Ishikawa (cell line): ENCODE measurements around the gene EMILIN3.

Experiments used
- CEBPB ChIP-seq: IDR thresholded peaks from 2 replicates; pipeline ENCODE4 v1.6.1; 2012
- CREB1 ChIP-seq: IDR thresholded peaks from 2 replicates; pipeline ENCODE4 v1.6.1; 2012; ENCODE audit warnings: low read depth
- EP300 ChIP-seq: IDR thresholded peaks from 2 replicates; pipeline ENCODE4 v1.6.1; 2012; ENCODE audit warnings: borderline replicate concordance
- FOXM1 ChIP-seq: IDR thresholded peaks from 2 replicates; pipeline ENCODE4 v1.6.1; 2012; ENCODE audit warnings: low read depth, borderline replicate concordance
- NFIC ChIP-seq: IDR thresholded peaks from 2 replicates; pipeline ENCODE4 v1.6.1; 2012
- RAD21 ChIP-seq: IDR thresholded peaks from 2 replicates; pipeline ENCODE4 v1.6.1; 2012; ENCODE audit warnings: low read depth
- TAF1 ChIP-seq: IDR thresholded peaks from 2 replicates; pipeline ENCODE4 v1.6.1; 2012; ENCODE audit warnings: low read depth, mild to moderate bottlenecking
- TCF12 ChIP-seq: IDR thresholded peaks from 2 replicates; pipeline ENCODE4 v1.6.1; 2012; ENCODE audit warnings: low read depth
- TEAD4 ChIP-seq: IDR thresholded peaks from 2 replicates; pipeline ENCODE4 v1.6.1; 2012
- USF1 ChIP-seq: IDR thresholded peaks from 2 replicates; pipeline ENCODE4 v1.6.1; 2012
- YY1 ChIP-seq: IDR thresholded peaks from 2 replicates; pipeline ENCODE4 v1.6.1; 2012; ENCODE audit warnings: low read depth
- ZBTB7A ChIP-seq: IDR thresholded peaks from 2 replicates; pipeline ENCODE4 v1.6.1; 2012; ENCODE audit warnings: low read depth
- TF ChIP-seq, protein P1 (sequence below): IDR thresholded peaks from 2 replicates; pipeline ENCODE4 v1.6.1; 2012; ENCODE audit warnings: low read depth, mild to moderate bottlenecking
- TF ChIP-seq, protein P2 (sequence below): IDR thresholded peaks from 2 replicates; pipeline ENCODE4 v1.6.1; 2012

The EMILIN3 gene

GRCh38 chr20:41334036-41334435, 32.6 kb downstream of the EMILIN3 start:
- TF ChIP-seq FOXM1 = no peak
- TF ChIP-seq TCF12 = no peak
- no peak for TF ChIP-seq CREB1
- TF ChIP-seq, protein P1, sequence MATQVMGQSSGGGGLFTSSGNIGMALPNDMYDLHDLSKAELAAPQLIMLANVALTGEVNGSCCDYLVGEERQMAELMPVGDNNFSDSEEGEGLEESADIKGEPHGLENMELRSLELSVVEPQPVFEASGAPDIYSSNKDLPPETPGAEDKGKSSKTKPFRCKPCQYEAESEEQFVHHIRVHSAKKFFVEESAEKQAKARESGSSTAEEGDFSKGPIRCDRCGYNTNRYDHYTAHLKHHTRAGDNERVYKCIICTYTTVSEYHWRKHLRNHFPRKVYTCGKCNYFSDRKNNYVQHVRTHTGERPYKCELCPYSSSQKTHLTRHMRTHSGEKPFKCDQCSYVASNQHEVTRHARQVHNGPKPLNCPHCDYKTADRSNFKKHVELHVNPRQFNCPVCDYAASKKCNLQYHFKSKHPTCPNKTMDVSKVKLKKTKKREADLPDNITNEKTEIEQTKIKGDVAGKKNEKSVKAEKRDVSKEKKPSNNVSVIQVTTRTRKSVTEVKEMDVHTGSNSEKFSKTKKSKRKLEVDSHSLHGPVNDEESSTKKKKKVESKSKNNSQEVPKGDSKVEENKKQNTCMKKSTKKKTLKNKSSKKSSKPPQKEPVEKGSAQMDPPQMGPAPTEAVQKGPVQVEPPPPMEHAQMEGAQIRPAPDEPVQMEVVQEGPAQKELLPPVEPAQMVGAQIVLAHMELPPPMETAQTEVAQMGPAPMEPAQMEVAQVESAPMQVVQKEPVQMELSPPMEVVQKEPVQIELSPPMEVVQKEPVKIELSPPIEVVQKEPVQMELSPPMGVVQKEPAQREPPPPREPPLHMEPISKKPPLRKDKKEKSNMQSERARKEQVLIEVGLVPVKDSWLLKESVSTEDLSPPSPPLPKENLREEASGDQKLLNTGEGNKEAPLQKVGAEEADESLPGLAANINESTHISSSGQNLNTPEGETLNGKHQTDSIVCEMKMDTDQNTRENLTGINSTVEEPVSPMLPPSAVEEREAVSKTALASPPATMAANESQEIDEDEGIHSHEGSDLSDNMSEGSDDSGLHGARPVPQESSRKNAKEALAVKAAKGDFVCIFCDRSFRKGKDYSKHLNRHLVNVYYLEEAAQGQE = no peak
- no peak for TF ChIP-seq CEBPB
- no peak for TF ChIP-seq ZBTB7A
- TF ChIP-seq, protein P2, sequence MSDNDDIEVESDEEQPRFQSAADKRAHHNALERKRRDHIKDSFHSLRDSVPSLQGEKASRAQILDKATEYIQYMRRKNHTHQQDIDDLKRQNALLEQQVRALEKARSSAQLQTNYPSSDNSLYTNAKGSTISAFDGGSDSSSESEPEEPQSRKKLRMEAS = no peak
- no peak for TF ChIP-seq TEAD4
- no peak for TF ChIP-seq NFIC

- TF ChIP-seq TCF12 (no peak), CEBPB (no peak), EP300 (no peak), CREB1 (no peak), USF1 (no peak), YY1 (no peak), ZBTB7A (no peak)
- TF ChIP-seq, protein P1 = no peak
- TF ChIP-seq, protein P2 = no peak
Measured at GRCh38 chr20:41331731-41332130, 34.9 kb downstream of the EMILIN3 start.

DNA sequence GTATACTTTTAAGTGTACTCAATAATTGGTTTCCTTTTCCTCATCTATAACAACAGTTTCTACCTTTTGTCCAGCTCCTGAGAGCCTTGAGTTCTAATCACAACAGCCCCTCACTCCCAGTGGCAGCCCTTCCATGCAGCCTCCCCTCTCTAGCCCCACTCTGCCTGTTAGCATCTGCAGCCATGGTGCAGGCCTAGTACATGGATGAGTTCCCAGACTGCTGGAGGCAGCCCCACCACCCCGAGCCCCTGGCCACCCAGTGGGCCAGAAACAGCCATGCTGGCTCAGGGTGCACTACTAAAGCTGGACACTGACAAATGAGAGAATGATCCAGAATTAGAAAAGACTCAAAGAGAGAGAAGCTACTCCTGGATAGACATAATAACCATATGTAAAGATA, 35.7 kb downstream of the EMILIN3 start:
- TF ChIP-seq RAD21 (no peak), NFIC (no peak), TAF1 (no peak), ZBTB7A (no peak), USF1 (no peak), CREB1 (no peak), FOXM1 (no peak)
- TF ChIP-seq, protein P1 = no peak

DNA sequence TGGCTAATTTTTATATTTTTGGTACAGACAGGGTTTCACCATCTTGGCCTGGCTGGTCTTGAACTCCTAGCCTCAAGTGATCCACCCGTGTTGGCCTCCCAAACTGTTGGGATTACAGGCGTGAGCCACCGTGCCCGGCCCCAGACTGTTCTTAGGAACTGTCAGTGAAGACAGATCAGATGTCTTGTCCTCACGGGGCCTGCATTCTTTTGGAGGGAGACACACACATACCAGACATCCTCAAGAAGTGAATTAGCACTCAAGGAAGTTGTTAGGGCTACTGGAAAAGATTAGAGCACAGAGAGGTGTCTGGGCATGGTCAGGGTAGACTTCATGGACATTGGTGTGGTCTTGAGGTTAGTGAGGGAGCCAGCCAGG, 36.3 kb downstream of the EMILIN3 start:
- TF ChIP-seq, protein P2 = no peak
- TF ChIP-seq ZBTB7A = no peak
- TF ChIP-seq FOXM1 = no peak
- TF ChIP-seq NFIC = no peak
- TF ChIP-seq USF1 = no peak
- TF ChIP-seq EP300 = no peak
- no peak for TF ChIP-seq RAD21
